Stimulated activated CD4-positive, alpha-beta T cell treated with anti-CD3 and anti-CD28 coated beads, TNF-alpha, amount 100 ng/mL, for 4 hours (primary cell): ENCODE data around the gene COL25A1.
"Not testable (repeated sequence)": the region's sequence is repeated elsewhere in the genome, so short reads cannot be mapped to it uniquely, and the experiment has no call there.

Experiments
- DNase-seq, 3 experiments: peaks; one replicate each; pipeline ENCODE4 v3.0.0-alpha.2; 2020; ENCODE audit warnings: low read depth in 3 of 3

Gene COL25A1

GRCh38 chr4:108916638-108917037 lies 385.8 kb downstream of the COL25A1 start:
- no peak for DNase-seq

GRCh38 chr4:108906866-108907367 lies 395.5 kb downstream of the COL25A1 start:
- no peak for DNase-seq

DNA sequence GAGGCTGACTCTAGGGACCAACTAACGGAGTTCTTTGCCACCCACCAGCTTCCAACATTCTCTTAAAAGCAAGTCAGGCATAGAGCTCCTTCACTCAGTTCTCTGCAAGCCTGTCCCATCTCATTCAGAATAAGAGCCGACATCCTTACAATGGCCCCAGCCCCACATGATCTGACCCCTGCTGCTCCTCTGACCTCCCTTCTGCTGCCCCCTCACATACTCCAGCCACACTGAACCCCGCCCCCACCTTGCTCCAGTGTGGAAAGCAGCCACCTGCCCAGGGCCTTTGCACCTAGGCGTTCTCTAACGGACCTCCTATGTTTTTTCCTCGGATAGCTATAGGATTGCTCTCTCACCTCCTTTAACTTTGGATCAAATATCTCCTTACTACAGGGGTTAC lies 396.5 kb downstream of the COL25A1 start:
- DNase-seq: no peak

DNA sequence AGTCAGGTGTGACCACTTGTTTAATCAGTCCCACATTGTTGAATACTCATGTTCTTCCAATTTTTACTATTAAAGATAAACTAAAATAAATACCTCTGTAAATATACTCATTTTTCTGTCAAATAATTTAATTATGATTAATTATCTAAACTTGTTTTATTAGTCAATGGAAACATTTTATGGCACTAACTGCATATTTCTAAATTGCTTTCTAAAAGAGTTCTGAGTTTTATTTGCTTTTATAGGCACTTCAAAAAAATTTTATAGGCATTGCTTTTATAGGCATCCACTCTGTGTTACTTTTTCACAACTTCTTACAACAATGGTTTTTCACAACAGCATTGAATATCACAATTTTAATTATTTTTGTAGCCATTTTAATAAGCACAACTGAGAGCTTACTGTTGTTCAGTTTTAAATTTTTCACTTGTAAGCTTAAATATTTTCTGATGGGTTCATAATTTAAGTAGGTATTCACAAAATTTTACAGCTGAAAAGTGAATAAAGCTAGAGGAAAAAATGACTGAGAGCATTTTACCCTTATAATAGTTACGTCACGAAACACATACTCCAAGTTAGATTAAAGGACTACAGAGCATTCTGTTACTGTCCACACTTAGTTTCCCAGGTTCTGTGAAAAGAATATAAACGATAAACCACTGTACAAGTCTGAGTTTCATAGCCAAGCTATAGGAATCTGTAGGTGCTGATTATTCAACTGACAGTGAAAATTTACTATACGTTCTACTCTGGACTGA lies 398.8 kb downstream of the COL25A1 start:
- no peak for DNase-seq

DNA sequence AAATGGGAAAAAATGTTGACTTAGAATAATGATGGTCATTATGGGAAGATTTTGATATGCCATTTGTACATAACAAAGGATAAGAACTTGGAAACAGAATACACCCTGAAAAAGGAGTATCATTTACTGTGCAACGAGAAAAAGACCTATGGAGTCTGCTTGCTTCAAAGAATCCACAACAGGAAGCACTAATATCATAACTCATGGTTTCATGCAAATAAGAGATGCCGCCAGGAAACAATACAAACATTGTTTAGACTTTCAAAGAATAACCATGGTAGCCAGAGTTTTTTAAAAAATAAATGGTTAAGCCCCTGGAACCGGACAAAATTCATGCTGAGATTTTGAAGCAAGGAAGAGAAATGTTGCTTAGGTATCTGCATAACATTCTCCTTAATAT lies 399.7 kb downstream of the COL25A1 start:
- DNase-seq: no peak

- DNase-seq: no peak
These were observed 401.2 kb downstream of the COL25A1 start for GRCh38 chr4:108901291-108901690.

DNA sequence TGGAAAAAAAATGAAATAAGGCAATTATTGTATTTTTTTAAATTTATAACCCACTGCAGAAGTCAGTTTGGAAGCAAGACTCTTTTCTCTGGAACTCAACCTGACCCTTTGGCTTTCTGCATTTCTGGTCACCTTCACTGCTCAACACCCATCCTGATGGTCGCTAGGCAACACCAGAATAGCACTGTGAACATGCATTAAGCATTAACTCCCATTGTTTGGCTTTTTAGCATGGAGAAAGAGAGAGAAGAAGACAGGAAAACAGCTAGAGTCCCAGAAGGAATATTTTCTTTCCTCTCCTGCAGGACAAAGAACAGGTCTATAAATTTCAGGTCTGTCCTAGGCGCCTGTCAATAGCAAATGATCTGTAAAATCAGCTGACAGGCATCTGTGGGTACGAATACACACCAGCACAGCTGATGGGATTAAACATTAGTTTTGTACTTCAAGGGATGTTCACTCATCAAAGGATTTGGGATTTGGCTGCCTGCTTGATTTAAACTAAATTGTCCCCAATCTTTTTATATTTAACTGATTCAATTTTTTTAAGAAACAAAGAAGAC lies 402.4 kb downstream of the COL25A1 start:
- DNase-seq: no peak

DNA sequence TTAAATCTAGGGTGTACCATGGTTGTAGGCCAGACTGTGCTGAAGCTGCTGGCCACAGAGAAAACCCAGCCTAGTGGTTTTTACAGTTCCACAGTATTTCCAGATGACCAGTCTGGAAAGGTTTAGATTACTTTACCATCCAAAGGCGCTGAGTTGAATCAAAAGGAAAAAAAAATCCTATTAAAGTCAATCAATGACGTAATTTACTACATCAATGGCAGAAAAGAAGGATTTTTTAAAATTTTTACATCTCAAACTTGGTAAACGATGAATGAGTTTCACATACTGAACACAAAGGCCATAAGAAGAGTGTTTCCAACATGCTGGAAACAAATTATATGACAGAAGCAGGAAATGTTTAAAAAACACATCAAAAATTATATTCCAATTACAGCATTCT lies 409.0 kb downstream of the COL25A1 start:
- no peak for DNase-seq

GRCh38 chr4:108891896-108892590 lies 410.4 kb downstream of the COL25A1 start:
- no peak for DNase-seq

- DNase-seq: no peak
These were observed 412.0 kb downstream of the COL25A1 start for GRCh38 chr4:108890484-108890881.

DNA sequence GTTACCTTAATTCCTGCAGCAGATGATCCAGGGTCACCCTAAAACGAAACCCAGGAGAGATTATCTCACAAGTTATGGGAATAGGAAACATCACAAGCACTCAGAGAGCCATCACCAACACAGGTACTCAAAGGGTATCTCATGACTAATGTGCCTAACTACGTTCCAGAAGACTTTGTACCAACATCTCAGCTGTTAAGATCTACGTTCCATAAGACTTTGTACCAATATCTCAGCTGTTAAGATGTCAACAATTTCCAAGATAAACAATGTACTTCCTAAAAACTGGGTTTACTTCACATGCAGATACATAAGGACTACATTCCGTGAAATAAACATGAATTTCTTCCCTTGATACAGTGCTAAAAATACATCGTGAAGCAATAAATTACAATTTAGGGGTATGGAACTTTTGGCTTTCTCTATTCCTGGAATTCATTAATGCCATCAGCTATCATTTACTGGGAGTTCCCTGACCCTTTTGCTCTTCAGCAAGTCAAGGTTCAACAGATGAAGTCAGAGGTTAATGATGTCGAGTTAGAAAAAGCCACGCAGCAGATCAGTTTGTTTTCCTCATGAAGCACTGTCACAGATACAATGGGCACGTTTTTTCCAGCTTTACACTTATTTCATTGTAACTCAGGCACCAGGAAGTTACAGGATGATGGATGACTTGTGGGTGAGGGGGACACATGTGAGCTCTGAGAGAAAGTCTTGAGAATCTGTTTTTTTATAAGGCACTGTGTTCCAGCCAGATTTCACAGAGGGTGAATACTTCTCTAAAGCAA lies 412.6 kb downstream of the COL25A1 start:
- DNase-seq: no peak

GRCh38 chr4:108888769-108889168 lies 413.7 kb downstream of the COL25A1 start:
- no peak for DNase-seq

- no peak for DNase-seq
These were observed 415.4 kb downstream of the COL25A1 start for GRCh38 chr4:108887034-108887433.

DNA sequence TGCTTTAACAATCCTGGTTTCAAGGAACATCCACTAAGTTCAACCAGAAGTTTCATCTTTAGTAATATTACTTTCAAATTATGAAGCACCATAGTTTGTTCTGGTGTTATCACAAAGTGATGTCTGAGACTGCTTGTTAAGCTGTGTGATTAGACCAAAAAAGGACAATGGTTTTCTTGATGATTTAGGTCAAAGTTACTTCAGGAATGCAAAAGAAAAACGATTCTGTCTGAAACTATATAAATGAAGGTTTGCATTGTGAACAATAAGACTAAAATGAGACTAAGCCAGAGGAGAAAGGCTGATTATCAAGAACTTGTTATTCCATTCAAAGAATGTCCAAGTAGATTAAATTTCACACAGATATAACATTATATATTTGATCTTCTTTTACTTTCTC lies 417.2 kb downstream of the COL25A1 start:
- no peak for DNase-seq

DNA sequence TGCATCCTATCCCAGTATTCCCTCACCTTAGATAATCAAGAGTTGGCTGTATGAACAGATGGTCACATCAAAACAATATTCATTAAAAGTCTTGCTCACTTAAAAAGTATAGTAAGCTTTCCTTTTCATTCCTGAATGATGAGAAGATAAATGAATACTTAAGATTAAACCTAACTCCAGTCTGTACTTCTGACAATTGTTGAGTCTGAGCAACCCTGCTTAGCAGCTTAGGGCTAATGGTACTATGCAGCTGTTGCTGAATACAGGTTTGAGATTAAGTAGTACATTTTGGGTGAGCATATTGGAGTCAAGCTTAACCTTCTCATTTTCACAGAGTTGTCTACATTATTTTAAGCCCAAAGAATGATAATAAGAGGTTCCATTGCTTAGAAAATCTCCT lies 417.9 kb downstream of the COL25A1 start:
- no peak for DNase-seq

DNA sequence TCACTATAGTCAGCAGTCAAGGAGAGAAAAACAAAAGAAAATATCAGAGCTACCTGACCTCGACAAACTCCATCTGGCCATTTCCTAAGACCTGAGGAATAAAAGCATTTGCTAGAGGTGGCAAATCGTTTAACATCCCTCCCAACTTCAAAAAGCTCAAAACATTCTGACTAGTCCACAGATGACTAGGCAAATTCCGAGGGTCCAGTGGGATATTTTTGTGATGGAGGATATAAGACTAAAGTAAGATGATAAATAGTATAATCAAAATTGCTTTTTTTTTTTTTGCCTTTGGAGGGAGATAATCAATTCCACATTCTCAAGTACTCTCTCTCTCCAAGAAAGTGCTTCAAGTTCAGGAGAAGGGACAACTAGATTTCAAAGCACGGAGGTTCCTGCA lies 420.5 kb downstream of the COL25A1 start:
- no peak for DNase-seq

DNA sequence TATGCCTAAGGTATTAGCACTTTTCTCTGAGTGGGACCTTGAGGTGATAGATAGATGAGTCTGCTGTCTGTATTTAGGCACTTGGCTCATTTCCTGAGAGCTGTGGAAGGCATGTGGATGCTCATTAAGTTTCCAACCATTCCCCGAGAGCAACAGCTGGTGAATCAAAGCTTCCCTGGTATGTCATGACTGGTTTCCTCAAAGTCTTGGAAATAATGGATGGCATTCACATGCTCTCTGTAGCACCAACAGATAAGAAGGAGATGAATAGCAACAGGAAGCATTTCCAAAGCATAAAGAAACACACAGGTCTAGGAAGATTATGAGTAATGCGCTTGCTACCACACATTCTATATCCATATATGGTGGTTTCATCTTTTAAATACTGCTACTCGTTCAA lies 421.3 kb downstream of the COL25A1 start:
- no peak for DNase-seq

- no peak for DNase-seq
These were observed 423.7 kb downstream of the COL25A1 start for GRCh38 chr4:108878806-108879205.

GRCh38 chr4:108877821-108878220 lies 424.6 kb downstream of the COL25A1 start:
- no peak for DNase-seq

- DNase-seq: no peak
These were observed 427.7 kb downstream of the COL25A1 start for GRCh38 chr4:108874806-108875205.

DNA sequence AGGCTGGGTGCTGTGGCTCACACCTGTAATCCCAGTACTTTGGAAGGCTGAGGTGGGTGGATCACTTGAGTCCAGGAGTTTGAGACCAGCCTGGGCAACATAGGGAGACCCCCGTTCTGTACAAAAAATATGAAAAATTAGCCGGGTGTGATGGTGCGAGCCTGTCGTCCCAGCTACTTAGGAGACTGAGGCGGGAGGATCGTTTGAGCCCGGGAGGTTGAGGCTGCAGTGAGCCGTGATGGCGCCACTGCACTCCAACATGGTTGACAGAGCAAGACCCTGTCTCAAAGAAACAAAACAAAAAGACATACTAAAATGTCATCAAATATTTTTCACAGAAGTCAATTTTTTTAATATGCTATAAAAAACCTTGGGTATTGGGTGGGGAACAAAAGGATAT lies 432.5 kb downstream of the COL25A1 start:
- not testable (repeated sequence) for DNase-seq

- DNase-seq: no peak
These were observed 433.7 kb downstream of the COL25A1 start for GRCh38 chr4:108868606-108869227.
